SU-DHL-6 (cell line): ENCODE results near the gene ZMAT3.

Experiments
- EZH2phosphoT487 ChIP-seq: fragments of 200-600 bp; sonication (generic), shearing (Covaris generic); conservative IDR thresholded peaks from 2 replicates; pipeline ENCODE4 v1.6.1; 2018; ENCODE audit warnings: mild to moderate bottlenecking, antibody characterized with exemption, low read length, moderate library complexity, mixed read lengths
- TF ChIP-seq, protein P1 (sequence below): fragments of 200-600 bp; sonication (generic); IDR thresholded peaks from one replicate; pipeline ENCODE4 v1.5.1; 2017; ENCODE audit warnings: antibody characterized with exemption, mild to moderate bottlenecking, low read length, moderate library complexity; ENCODE audit not compliant: insufficient read depth, poor library complexity, severe bottlenecking

DNA sequence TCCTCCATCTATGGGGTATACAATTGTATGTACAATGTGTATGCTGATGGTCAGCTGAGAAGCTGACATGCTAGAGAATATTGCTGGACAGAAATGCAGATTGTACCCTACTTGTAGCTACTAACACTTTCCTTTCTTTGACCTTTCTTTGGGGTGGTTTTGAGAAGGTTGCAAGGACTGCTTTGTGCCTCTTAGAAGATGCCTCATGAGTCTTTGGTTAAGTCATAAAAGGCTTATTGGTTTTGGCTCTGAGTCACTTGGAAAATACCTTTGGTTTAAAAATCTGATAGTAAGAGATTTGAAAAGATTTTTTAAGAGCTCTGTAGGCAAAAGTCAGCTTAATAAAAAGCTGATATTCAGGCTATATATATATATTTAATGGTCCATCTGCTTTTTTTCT, 71.5 kb downstream of the ZMAT3 start:
- TF ChIP-seq, protein P1, sequence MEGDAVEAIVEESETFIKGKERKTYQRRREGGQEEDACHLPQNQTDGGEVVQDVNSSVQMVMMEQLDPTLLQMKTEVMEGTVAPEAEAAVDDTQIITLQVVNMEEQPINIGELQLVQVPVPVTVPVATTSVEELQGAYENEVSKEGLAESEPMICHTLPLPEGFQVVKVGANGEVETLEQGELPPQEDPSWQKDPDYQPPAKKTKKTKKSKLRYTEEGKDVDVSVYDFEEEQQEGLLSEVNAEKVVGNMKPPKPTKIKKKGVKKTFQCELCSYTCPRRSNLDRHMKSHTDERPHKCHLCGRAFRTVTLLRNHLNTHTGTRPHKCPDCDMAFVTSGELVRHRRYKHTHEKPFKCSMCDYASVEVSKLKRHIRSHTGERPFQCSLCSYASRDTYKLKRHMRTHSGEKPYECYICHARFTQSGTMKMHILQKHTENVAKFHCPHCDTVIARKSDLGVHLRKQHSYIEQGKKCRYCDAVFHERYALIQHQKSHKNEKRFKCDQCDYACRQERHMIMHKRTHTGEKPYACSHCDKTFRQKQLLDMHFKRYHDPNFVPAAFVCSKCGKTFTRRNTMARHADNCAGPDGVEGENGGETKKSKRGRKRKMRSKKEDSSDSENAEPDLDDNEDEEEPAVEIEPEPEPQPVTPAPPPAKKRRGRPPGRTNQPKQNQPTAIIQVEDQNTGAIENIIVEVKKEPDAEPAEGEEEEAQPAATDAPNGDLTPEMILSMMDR, result no peak
- TF ChIP-seq EZH2phosphoT487, result no peak
